Testis (tissue), 2 donors: Measurements from ENCODE around the gene ZNF549.
"Not testable (repeated sequence)": the region's sequence is repeated elsewhere in the genome, so short reads cannot be mapped to it uniquely, and the experiment has no call there.

Source experiments
- CTCF ChIP-seq, 3 experiments: fragments of 450-650 bp in 2 of 3; fragments of 200-600 bp in 1 of 3; sonication (generic) in 1 of 3; IDR thresholded peaks; one replicate each; pipeline ENCODE4 v1.5.1; 2016 to 2019; ENCODE audit warnings: antibody characterized with exemption in 3 of 3, mild to moderate bottlenecking in 2 of 3, moderate library complexity in 1 of 3
- POLR2A ChIP-seq: fragments of 450-650 bp; IDR thresholded peaks from one replicate; pipeline ENCODE4 v1.6.1; 2017; ENCODE audit warnings: antibody characterized with exemption, mild to moderate bottlenecking, moderate library complexity

- TF ChIP-seq CTCF (IDR thresholded peaks at IDR 0.05); POLR2A: not testable (repeated sequence)
Observed at GRCh38 chr19:57487477-57488298, 39.5 kb upstream of the ZNF549 start, which contains the start of gene ZNF419.
